ENCODE measurements around the gene GJB1.
"Not testable (repeated sequence)": the region's sequence is repeated elsewhere in the genome, so short reads cannot be mapped to it uniquely, and the experiment has no call there.

Gene GJB1

GRCh38 chrX:71269801-71270395, 46.9 kb downstream of the GJB1 start:
- H3K4me1 ChIP-seq (ENCODE audit: insufficient read depth, low read length), result no peaks in the 10 kb centered on the region
- TF ChIP-seq, protein P1, sequence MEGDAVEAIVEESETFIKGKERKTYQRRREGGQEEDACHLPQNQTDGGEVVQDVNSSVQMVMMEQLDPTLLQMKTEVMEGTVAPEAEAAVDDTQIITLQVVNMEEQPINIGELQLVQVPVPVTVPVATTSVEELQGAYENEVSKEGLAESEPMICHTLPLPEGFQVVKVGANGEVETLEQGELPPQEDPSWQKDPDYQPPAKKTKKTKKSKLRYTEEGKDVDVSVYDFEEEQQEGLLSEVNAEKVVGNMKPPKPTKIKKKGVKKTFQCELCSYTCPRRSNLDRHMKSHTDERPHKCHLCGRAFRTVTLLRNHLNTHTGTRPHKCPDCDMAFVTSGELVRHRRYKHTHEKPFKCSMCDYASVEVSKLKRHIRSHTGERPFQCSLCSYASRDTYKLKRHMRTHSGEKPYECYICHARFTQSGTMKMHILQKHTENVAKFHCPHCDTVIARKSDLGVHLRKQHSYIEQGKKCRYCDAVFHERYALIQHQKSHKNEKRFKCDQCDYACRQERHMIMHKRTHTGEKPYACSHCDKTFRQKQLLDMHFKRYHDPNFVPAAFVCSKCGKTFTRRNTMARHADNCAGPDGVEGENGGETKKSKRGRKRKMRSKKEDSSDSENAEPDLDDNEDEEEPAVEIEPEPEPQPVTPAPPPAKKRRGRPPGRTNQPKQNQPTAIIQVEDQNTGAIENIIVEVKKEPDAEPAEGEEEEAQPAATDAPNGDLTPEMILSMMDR (IDR thresholded peaks at IDR 0.05; ENCODE audit: borderline replicate concordance, extremely low read depth, low read length, poor library complexity, severe bottlenecking), result no peak
- TF ChIP-seq EZH2 (IDR thresholded peaks at IDR 0.05; ENCODE audit: borderline replicate concordance, low read depth, low read length, severe bottlenecking), result no peak
- no peak overlapping the region for H2AFZ ChIP-seq (ENCODE audit: low read depth, low read length)
- no peak overlapping the region for H3K4me3 ChIP-seq (ENCODE audit: low read depth in 1 of 2, low read length in 2 of 2)
- DNase-seq, result no peak
- H3K79me2 ChIP-seq (ENCODE audit: insufficient read depth, low read length), result no peaks in the 10 kb centered on the region
- H4K20me1 ChIP-seq (ENCODE audit: insufficient read depth, low read length), result no peaks in the 10 kb centered on the region
- no peaks in the 10 kb centered on the region for H3K9me3 ChIP-seq (ENCODE audit: insufficient read depth, low read length, severe bottlenecking)
- no peak overlapping the region for H3K4me2 ChIP-seq (ENCODE audit: insufficient read depth, low read length)
- H3K27ac ChIP-seq (ENCODE audit: low read length), result no peak overlapping the region
- no peaks in the 10 kb centered on the region for H3K36me3 ChIP-seq (ENCODE audit: insufficient read depth, low read length)
- no peak overlapping the region for H3K9ac ChIP-seq (ENCODE audit: low read depth, low read length)
- ATAC-seq (ENCODE audit: insufficient read depth, low read depth), result no peak
- no peaks in the 10 kb centered on the region for H3K27me3 ChIP-seq (ENCODE audit: insufficient read depth, low read length, poor library complexity)

DNA sequence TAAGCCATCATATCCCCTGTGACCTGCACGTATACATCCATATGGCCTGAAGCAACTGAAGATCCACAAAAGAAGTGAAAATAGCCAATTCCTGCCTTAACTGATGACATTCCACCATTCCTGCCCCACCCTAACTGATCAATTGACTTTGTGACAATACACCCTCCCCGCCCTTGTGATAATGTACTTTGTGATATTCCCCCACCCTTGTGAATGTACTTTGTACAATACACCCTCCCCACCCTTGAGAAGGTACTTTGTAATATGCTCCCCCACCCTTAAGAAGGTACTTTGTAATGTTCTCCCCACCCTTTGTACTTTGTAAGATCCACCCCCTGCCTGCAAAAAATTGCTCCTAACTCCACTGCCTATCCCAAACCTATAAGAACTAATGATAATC, 49.3 kb downstream of the GJB1 start:
- not testable (repeated sequence) for H3K9me3 ChIP-seq (ENCODE audit: insufficient read depth, low read length, severe bottlenecking); H3K27me3 ChIP-seq (ENCODE audit: insufficient read depth, low read length, poor library complexity); DNase-seq; H3K9ac ChIP-seq (ENCODE audit: low read depth, low read length); H3K79me2 ChIP-seq (ENCODE audit: insufficient read depth, low read length); H3K36me3 ChIP-seq (ENCODE audit: insufficient read depth, low read length); H4K20me1 ChIP-seq (ENCODE audit: insufficient read depth, low read length); H3K4me1 ChIP-seq (ENCODE audit: insufficient read depth, low read length); H3K4me3 ChIP-seq (ENCODE audit: low read depth in 1 of 2, low read length in 2 of 2); H2AFZ ChIP-seq (ENCODE audit: low read depth, low read length); ATAC-seq (ENCODE audit: insufficient read depth, low read depth); H3K27ac ChIP-seq (ENCODE audit: low read length); H3K4me2 ChIP-seq (ENCODE audit: insufficient read depth, low read length)

Data from DND-41 (cell line).